GM12878 (cell line): ENCODE data around the gene RANBP17. TPM values are rescaled to one million over a fixed set of nuclear protein-coding genes. Genes with fewer than 3 reads are reported as not detected.
"Not testable (repeated sequence)": the region's sequence is repeated elsewhere in the genome, so short reads cannot be mapped to it uniquely, and the experiment has no call there.

Experiments
- ATAC-seq: fragments of 200-7000 bp; cut with Tn5 transposase; 3 replicates; pipeline ENCODE4 v1.9.1; 2020; ENCODE audit warnings: mild to moderate bottlenecking, moderate library complexity
- BruUV-seq: library from RNA; stranded (reverse); fragments of 400-500 nt; replicated peaks from 2 replicates; lab custom pipeline; 2021; lab: Mats Ljungman, UMichigan
- CTCF ChIA-PET: fragments of 300-600 bp; sonication (Branson Sonifier 250); formaldehyde crosslinking; extraction: SDS; loops from one replicate; lab custom pipeline; 2021; ENCODE audit warnings: inconsistent platforms; lab: Yijun Ruan, JAX
- POLR2A ChIA-PET: fragments of 350-600 bp; formaldehyde crosslinking; extraction: SDS; loops from one replicate; lab custom pipeline; 2021; ENCODE audit warnings: inconsistent platforms; lab: Charles Lee
- RAD21 ChIA-PET: fragments of 300-600 bp; sonication (Branson Sonifier 250); formaldehyde crosslinking; loops from one replicate; lab custom pipeline; 2023; ENCODE audit warnings: antibody characterized with exemption; ENCODE audit not compliant: unreplicated experiment; lab: Charles Lee
- SMC1A ChIA-PET: fragments of 300-600 bp; sonication (Branson Sonifier 250); formaldehyde crosslinking; loops from one replicate; lab custom pipeline; 2023; ENCODE audit not compliant: unreplicated experiment, uncharacterized antibody; lab: Charles Lee
- DNase-seq: peaks from one replicate; pipeline ENCODE4 v3.0.0-alpha.2; 2011; ENCODE audit warnings: low read depth, low spot score
- FAIRE-seq: peaks from 3 replicates; lab custom pipeline; 2011; peaks lifted over from hg19 to GRCh38; lab: Jason Lieb, UNC
- H2AFZ ChIP-seq: 2 replicates; pipeline ENCODE4 v1.6.0; 2011; ENCODE audit warnings: low read depth, low read length, control low read depth; ENCODE audit not compliant: control insufficient read depth
- H3K27ac ChIP-seq: 2 replicates; pipeline ENCODE4 v1.5.1; 2011; ENCODE audit warnings: control low read depth; ENCODE audit not compliant: control insufficient read depth, insufficient read depth
- H3K27me3 ChIP-seq, 2 experiments: replicated peaks in 1 of 2; 2 replicates each; pipeline versions ENCODE4 v1.6.0 to v1.6.1; 2011; ENCODE audit warnings: low read length in 1 of 2; ENCODE audit not compliant: control insufficient read depth in 2 of 2, insufficient read depth in 2 of 2
- H3K36me3 ChIP-seq, 2 experiments: 2 replicates each; pipeline ENCODE4 v1.5.1; 2011; ENCODE audit warnings: low read length in 1 of 2; ENCODE audit not compliant: control insufficient read depth in 2 of 2, insufficient read depth in 2 of 2
- H3K4me1 ChIP-seq: 2 replicates; pipeline ENCODE4 v1.6.1; 2011; ENCODE audit warnings: mild to moderate bottlenecking, low read length, moderate library complexity, mixed read lengths; ENCODE audit not compliant: control insufficient read depth, insufficient read depth
- H3K4me2 ChIP-seq: 2 replicates; pipeline ENCODE4 v1.6.0; 2011; ENCODE audit warnings: control low read depth; ENCODE audit not compliant: control insufficient read depth, insufficient read depth
- H3K4me3 ChIP-seq: fragments of 200-600 bp; sonication (generic); 2 replicates; pipeline ENCODE4 v1.5.1; 2016
- H3K79me2 ChIP-seq: 2 replicates; pipeline ENCODE4 v1.6.0; 2011; ENCODE audit warnings: low read length; ENCODE audit not compliant: control insufficient read depth, insufficient read depth
- H3K9ac ChIP-seq: 2 replicates; pipeline ENCODE4 v1.8.0; 2011; ENCODE audit warnings: low read length, control low read depth, mixed read lengths; ENCODE audit not compliant: control insufficient read depth, insufficient read depth
- H3K9me3 ChIP-seq: replicated peaks from 3 replicates; pipeline ENCODE4 v1.5.1; 2011; ENCODE audit warnings: mild to moderate bottlenecking, low read length; ENCODE audit not compliant: control insufficient read depth, insufficient read depth
- H4K20me1 ChIP-seq: 2 replicates; pipeline ENCODE4 v1.6.0; 2011; ENCODE audit not compliant: control insufficient read depth, insufficient read depth
- E4F1 ChIP-seq: fragments of 450-650 bp; IDR thresholded peaks from 2 replicates; pipeline ENCODE4 v1.6.1; 2018; ENCODE audit warnings: borderline replicate concordance, mild to moderate bottlenecking; ENCODE audit not compliant: partially characterized antibody
- EGR1 ChIP-seq, 2 experiments: IDR thresholded peaks; 1 replicate in 1 of 2; 2 replicates in 1 of 2; pipeline ENCODE4 v1.6.1; 2011 to 2012; ENCODE audit warnings: low read depth in 2 of 2, low read length in 2 of 2, borderline replicate concordance in 1 of 2, mild to moderate bottlenecking in 1 of 2, moderate library complexity in 1 of 2
- MTA2 ChIP-seq: fragments of 450-650 bp; IDR thresholded peaks from 2 replicates; pipeline ENCODE4 v1.6.1; 2016; ENCODE audit warnings: low read depth, mild to moderate bottlenecking, moderate library complexity
- NBN ChIP-seq: fragments of 450-650 bp; IDR thresholded peaks from 2 replicates; pipeline ENCODE4 v1.6.1; 2016
- RB1 ChIP-seq: fragments of 450-650 bp; formaldehyde crosslinking; IDR thresholded peaks from 2 replicates; pipeline ENCODE4 v1.6.1; 2017; ENCODE audit warnings: mild to moderate bottlenecking, borderline replicate concordance
- RBBP5 ChIP-seq: fragments of 200-600 bp; sonication (generic); conservative IDR thresholded peaks from 2 replicates; pipeline ENCODE4 v1.6.1; 2016
- RELA ChIP-seq: fragments of 450-650 bp; IDR thresholded peaks from 2 replicates; pipeline ENCODE4 v1.8.0; 2014; ENCODE audit warnings: borderline replicate concordance; ENCODE audit not compliant: partially characterized antibody
- SMC3 ChIP-seq: IDR thresholded peaks from 2 replicates; pipeline ENCODE4 v1.6.1; 2011; ENCODE audit warnings: low read length, improper control_type of control experiment, borderline replicate concordance
- WGBS: methylation state at CpG from one replicate; pipeline ENCODE4 v1.1.6; 2016; ENCODE audit warnings: low lambda C conversion rate; ENCODE audit not compliant: insufficient replicate concordance, insufficient coverage; ENCODE audit errors: missing lambda C conversion rate; 5-methylcytosine and 5-hydroxymethylcytosine counted together
- in situ Hi-C: fragments of 300-500 bp; cut with MboI; formaldehyde crosslinking; loops from 9 replicates; pipeline ENCODE4 v1.14.3; 2018; ENCODE audit warnings: mixed read lengths
- intact Hi-C: fragments of 100-400 bp; cut with micrococcal nuclease; formaldehyde crosslinking; loops from one replicate; pipeline ENCODE4 v1.14.2; 2022; ENCODE audit not compliant: unreplicated experiment
- polyA plus RNA-seq, 11 experiments: library from polyadenylated mRNA; depleted of rRNA in 4 of 11; unstranded in 6 of 11; stranded (reverse) in 5 of 11; fragments of >200 nt; fragmentation: Nextera tagmentation in 4 of 11; fragmentation: Illumina TruSeq in 1 of 11; extraction: Ambion mirVana in 4 of 11; extraction: Trizol in 1 of 11; gene quantifications; 1 replicate in 1 of 11; 2 replicates in 10 of 11; pipeline versions ENCODE4 v1.2.1 to v1.2.3, GENCODE V29; 2011 to 2016; ENCODE audit warnings: inconsistent platforms in 2 of 11, missing spikeins in 2 of 11, low read depth in 1 of 11
- total RNA-seq, 4 experiments: library from RNA; depleted of rRNA in 3 of 4; stranded (reverse); fragments of >200 nt in 3 of 4; fragmentation: Illumina TruSeq in 1 of 4; extraction: Trizol in 1 of 4; gene quantifications; 2 replicates each; pipeline versions ENCODE4 v1.2.1 to v1.2.3, GENCODE V29; 2013 to 2021

Gene RANBP17
- total and polyA plus RNA-seq, 10 of the 15 experiments (the other 5 are each of a cell fraction or from before 2014, with no cell fraction given), result 0.10 TPM; not detected in 9

DNA sequence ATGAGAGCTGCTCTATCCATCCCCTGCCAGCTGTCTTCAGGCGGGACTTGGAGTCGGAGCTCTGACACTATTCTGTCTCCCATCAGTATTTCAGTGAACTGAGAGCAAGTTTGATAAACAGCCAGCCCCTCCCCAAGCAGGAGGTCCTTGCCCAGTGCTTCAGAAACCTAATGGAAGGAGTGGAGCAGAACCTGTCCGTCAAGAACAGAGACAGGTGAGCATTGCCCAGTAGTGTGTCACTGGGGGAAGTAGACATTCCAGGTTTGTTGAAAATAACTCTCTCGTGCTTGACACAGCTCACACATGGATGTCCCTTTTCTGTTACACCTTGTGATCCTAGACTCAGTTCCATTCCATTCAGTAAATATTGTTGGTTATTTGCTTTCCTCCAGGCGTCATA lies 434.0 kb downstream of the RANBP17 start:
- Histone ChIP-seq H3K9ac (no peak overlapping the region), H3K4me3 (no peak overlapping the region), H3K27ac (no peak overlapping the region), H3K4me1 (no peaks in the 10 kb centered on the region), H3K36me3 (no peaks in the 10 kb centered on the region), H3K9me3 (no peaks in the 10 kb centered on the region), H2AFZ (no peak overlapping the region), H3K79me2 (no peaks in the 10 kb centered on the region), H3K27me3 (peaks cover 0 to 6% of the 10 kb centered on the region in 2 experiments; a peak in 2 of 4 replicates), H4K20me1 (no peaks in the 10 kb centered on the region), H3K4me2 (no peak overlapping the region)
- no peak for ATAC-seq
- DNase-seq, result no peak
- ChIA-PET POLR2A (no interaction called here), RAD21 (no interaction called here), SMC1A (no interaction called here), CTCF (no interaction called here)
- no peak for TF ChIP-seq NBN
- TF ChIP-seq RELA, result no peak
- TF ChIP-seq RB1, result no peak
- no peak for TF ChIP-seq EGR1 (IDR thresholded peaks at IDR 0.05; ENCODE audit: borderline replicate concordance in 1 of 2, low read depth in 2 of 2, low read length in 2 of 2)
- no peak for TF ChIP-seq MTA2
- TF ChIP-seq SMC3, result no peak
- no peak for TF ChIP-seq E4F1
- no peak for TF ChIP-seq RBBP5
- intact Hi-C loops (no loop called here), in situ Hi-C loops (no loop called here)
- FAIRE-seq, result no peak
- no TSS peak for BruUV-seq
- 7% methylated on average over 5 of the region's 5 CpGs for WGBS

GRCh38 chr5:171297941-171298340 lies 436.1 kb downstream of the RANBP17 start:
- CTCF ChIA-PET, in situ Hi-C loops, H3K36me3 ChIP-seq, H3K9me3 ChIP-seq, RAD21 ChIA-PET, H3K27ac ChIP-seq, H3K4me1 ChIP-seq, H4K20me1 ChIP-seq, H3K4me2 ChIP-seq, H3K79me2 ChIP-seq, H3K4me3 ChIP-seq, FAIRE-seq, intact Hi-C loops, ATAC-seq, H3K9ac ChIP-seq, BruUV-seq, POLR2A ChIA-PET, SMC1A ChIA-PET, H2AFZ ChIP-seq, H3K27me3 ChIP-seq, DNase-seq: not testable (repeated sequence)
- 30% methylated on average over 6 of the region's 6 CpGs for WGBS
